CD4-positive, alpha-beta T cell treated with Interferon gamma for 1 hour (primary cell): Measurements from ENCODE around the gene SPDYC.
"Not testable (repeated sequence)": the region's sequence is repeated elsewhere in the genome, so short reads cannot be mapped to it uniquely, and the experiment has no call there.

Experiments
- DNase-seq: peaks from one replicate; pipeline ENCODE4 v3.0.0-alpha.2; 2020

SPDYC gene

GRCh38 chr11:65174571-65175010, 4.6 kb downstream of the SPDYC start:
- DNase-seq: not testable (repeated sequence)

GRCh38 chr11:65180877-65181568, 11.0 kb downstream of the SPDYC start:
- DNase-seq: peak; percentile 61

- DNase-seq: peak; percentile 68
These were observed 11.7 kb downstream of the SPDYC start, which contains the start of gene CAPN1 for GRCh38 chr11:65181569-65182257. Gene CAPN1 (plus strand): TSS chr11:65181928. CDS start chr11:65182702, 774 bp downstream.

GRCh38 chr11:65182258-65183170, 12.5 kb downstream of the SPDYC start:
- DNase-seq: no peak

GRCh38 chr11:65183201-65183891, 13.3 kb downstream of the SPDYC start:
- no peak for DNase-seq

DNA sequence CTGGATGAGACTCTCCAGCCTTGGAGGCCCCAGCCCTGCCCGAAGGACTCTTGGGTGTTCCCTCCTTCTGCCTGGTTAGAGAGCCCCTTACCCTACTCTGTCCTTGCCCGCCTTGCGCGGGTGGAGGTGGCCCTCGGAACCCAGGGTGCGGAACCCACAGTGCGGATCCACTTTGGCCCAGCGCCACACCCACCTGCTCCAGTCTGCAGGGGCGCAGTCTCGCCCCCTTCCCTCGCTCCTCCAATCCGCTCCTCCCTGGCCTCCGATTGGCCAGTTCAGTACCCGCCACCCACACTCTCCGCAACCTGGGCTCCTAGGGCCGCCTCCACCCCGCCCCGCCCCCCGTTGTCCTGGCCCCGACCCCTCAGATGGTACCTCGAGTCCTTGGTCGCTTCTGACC, 14.1 kb downstream of the SPDYC start:
- no peak for DNase-seq

GRCh38 chr11:65185171-65185570, 15.1 kb downstream of the SPDYC start:
- DNase-seq: no peak

DNA sequence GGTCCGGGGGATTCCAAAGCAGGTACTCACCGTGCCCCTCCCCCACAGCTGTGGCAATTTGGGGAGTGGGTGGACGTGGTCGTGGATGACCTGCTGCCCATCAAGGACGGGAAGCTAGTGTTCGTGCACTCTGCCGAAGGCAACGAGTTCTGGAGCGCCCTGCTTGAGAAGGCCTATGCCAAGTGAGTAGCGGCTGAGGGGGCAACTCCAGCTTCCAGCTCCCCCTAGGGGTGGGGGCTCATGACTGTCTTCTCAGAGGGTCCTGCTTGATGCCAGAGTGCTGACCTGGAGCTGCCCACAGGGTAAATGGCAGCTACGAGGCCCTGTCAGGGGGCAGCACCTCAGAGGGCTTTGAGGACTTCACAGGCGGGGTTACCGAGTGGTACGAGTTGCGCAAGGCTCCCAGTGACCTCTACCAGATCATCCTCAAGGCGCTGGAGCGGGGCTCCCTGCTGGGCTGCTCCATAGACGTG, 15.9 kb downstream of the SPDYC start:
- DNase-seq: no peak

- no peak for DNase-seq
These were observed 16.7 kb downstream of the SPDYC start for GRCh38 chr11:65186701-65187100.

DNA sequence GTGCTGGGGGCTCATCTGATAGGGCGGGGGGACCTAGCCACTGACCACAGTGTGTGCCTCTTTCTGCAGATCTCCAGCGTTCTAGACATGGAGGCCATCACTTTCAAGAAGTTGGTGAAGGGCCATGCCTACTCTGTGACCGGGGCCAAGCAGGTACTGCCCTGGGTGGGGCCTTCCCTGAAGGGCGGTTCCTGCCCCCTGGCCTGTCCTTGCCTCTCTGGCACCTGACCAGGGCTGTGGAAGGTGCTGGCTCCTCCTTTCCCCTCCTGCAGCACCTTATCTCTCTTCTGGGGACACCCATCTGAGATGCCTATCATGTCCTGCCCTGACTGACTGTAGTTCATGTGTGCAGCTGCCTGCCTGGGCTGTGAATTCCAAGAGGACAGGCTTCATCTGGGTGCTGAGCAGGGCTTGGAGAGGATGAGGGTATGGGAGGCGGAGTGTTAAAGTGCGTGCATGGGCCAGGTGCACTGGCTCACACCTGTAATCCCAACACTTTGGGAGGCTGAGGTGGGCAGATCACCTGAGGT, 17.2 kb downstream of the SPDYC start:
- no peak for DNase-seq

GRCh38 chr11:65187971-65188461, 18.0 kb downstream of the SPDYC start:
- no peak for DNase-seq

DNA sequence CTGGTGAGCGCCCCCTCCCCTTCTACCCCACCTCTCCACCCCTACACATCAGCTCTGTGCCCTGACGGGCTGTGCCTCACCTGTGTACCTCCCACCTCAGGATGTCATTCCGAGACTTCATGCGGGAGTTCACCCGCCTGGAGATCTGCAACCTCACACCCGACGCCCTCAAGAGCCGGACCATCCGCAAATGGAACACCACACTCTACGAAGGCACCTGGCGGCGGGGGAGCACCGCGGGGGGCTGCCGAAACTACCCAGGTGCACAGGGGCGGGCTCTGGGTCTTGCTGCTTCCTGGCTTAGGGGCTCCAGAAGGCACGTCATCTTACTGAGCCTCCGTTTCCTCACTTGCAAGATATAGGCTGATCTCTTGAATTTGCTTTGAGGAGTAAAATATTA, 18.5 kb downstream of the SPDYC start:
- no peak for DNase-seq

- DNase-seq: no peak
These were observed 19.2 kb downstream of the SPDYC start for GRCh38 chr11:65189191-65189590.

- no peak for DNase-seq
These were observed 24.5 kb downstream of the SPDYC start for GRCh38 chr11:65194564-65194963.

DNA sequence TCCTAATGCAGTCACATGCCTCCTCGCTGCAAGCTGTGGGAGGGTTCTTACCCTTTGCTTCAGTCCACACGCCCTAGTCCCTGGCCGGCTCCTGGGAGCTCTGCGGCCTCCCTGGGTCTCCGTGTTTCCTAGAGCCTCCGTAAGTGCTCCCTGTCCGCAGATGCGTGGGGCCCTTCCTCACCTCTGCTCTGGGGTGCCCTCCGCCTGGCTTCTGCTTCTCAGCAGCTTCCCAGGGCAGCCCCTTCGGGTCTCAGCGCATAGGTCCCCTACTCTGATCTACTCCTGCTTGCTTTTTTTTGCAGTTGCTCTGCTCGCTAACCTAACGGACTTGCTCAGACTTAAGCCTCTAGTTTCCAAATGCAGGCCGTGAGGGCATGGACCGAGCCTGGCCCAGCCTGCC, 34.1 kb downstream of the SPDYC start:
- no peak for DNase-seq

- peak; percentile 24 for DNase-seq
These were observed 34.9 kb downstream of the SPDYC start for GRCh38 chr11:65204646-65205601.

DNA sequence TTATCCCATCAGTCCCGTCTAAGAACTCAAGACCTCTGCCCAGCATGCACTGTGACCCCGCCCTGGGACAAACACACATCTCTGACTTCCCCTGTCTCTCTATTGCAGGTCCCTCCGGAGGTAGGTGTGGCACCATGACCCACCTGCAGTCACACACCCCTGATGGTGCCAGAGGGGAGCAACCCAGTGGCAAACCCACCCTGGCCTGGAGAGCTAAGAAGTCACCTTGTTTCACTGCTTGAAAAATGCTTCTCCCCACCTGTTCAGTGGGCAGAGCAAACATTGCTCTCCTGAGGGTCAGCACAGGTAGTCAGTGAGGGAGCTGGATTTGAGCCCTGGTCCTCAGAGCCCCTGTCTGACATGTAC, 35.6 kb downstream of the SPDYC start:
- no peak for DNase-seq

DNA sequence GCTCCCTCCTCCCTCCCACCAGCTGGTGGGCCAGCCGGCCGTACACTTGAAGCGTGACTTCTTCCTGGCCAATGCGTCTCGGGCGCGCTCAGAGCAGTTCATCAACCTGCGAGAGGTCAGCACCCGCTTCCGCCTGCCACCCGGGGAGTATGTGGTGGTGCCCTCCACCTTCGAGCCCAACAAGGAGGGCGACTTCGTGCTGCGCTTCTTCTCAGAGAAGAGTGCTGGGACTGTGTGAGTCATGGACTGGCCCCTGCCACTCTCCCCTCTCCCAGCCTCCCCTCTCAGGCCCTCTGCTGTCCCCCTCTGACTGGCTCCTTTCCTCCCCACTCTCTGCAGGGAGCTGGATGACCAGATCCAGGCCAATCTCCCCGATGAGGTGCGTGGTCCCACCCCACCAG, 36.4 kb downstream of the SPDYC start:
- DNase-seq: no peak

DNA sequence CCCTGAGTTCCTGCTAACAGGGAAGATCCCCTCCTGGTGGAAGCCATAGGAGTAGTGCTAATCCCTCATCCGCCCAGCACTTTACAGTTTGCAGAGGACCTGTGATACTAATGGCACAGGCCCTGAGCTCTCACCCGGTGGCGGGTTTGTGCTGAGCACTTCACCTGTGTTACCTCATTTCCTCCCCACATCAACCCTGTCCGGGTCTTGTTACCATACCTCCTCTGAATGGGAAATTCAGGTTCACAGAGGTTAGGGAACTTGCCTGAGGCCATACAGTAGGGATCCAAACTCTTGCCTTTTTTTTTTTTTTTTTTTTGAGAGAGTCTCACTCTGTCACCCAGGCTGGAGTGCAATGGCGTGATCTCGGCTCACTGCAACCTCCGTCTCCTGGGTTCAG, 36.9 kb downstream of the SPDYC start:
- DNase-seq: no peak

DNA sequence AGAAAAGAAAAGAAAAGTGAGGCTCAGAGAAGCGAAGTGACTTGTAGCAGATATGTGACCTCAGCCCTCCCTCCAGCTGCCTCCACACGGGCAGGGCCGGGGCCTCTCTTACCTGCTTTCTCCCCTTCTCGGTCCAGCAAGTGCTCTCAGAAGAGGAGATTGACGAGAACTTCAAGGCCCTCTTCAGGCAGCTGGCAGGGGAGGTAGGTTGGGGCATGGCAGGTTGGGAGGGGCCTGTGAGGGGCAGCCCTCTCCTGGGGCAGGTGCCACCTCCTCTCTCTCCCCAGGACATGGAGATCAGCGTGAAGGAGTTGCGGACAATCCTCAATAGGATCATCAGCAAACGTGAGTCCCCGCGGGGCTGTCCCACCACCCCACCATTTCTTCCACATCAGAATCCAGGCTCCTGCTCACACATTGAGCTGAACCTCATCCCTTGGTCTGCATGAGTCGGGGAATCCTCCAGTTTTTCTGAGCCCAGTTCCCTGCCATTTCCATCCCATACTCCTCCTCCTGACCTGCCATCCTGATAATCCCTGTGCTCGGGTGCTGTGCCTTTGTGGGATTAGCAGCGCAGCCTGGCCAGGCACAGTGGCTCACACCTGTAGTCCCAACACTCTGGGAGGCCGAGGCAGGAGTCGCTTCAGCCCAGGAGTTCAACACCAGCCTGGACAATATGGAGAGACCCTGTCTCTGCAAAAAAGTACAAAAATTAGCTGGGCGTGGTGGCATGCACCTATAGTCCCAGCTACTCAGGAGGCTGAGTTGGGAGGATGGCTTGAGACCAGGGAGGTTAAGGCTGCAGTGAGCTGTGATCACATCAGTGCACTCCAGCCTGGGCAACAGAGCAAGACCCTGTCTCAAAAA, 38.1 kb downstream of the SPDYC start:
- DNase-seq: no peak
